ENCODE results near the gene TCF19. TPM values are rescaled to one million over a fixed set of nuclear protein-coding genes. Genes with fewer than 3 reads are reported as not detected.

TCF19 gene
- total and polyA plus RNA-seq, 2 donors (not counting 3 experiments of a cell fraction or from before 2014, with no cell fraction given) = 13.9 to 31.7 TPM

GRCh38 chr6:31142361-31142761 lies 16.0 kb upstream of the TCF19 start:
- Histone ChIP-seq H3K4me1 (ENCODE audit: control insufficient read depth, extremely low read depth, insufficient read depth, low read length) (peaks cover 8% of the 10 kb centered on the region), H3K9me1 (replicated peaks; ENCODE audit: control insufficient read depth, extremely low read depth, insufficient read depth, low read length) (no peaks in the 10 kb centered on the region), H4K20me1 (replicated peaks; ENCODE audit: control insufficient read depth, extremely low read depth, insufficient read depth, low read length) (no peaks in the 10 kb centered on the region), H3K36me3 (ENCODE audit: control insufficient read depth in 2 of 2, extremely low read depth in 1 of 2, insufficient read depth in 2 of 2, low read length in 2 of 2) (peaks cover 0 to 8% of the 10 kb centered on the region in 2 experiments), H2AFZ (ENCODE audit: low read depth, low read length) (no peak overlapping the region), H3K4me3 (replicated peaks in 1 of 3; ENCODE audit: insufficient read depth in 1 of 3, low read depth in 1 of 3, low read length in 3 of 3) (no peak overlapping the region), H3K4me2 (ENCODE audit: insufficient read depth, low read length) (no peak overlapping the region), H3K9ac (replicated peaks; ENCODE audit: extremely low read depth, insufficient read depth, low read length) (no peak overlapping the region), H3K27me3 (ENCODE audit: control insufficient read depth in 2 of 2, insufficient read depth in 2 of 2, low read length in 2 of 2) (no peaks in the 10 kb centered on the region), H3K79me2 (ENCODE audit: control insufficient read depth, insufficient read depth, low read length) (no peaks in the 10 kb centered on the region), H3K27ac (ENCODE audit: insufficient read depth, low read depth, low read length) (no peak overlapping the region), H3K9me3 (replicated peaks; ENCODE audit: control insufficient read depth, insufficient read depth, low read length) (no peaks in the 10 kb centered on the region)
- peak; percentile 21 for FAIRE-seq
- CTCF ChIA-PET = interaction anchor here (0.6 to 1.5 kb wide), 6 partner anchors 11 to 224 kb away, joined by 3 to 8 read pairs (median 3); no protein-coding TSS in a partner anchor
- dilution Hi-C loops (cut with MboI; ENCODE audit: extremely low pct_ligation_motif_present, low sequenced_read_pairs) = no loop called here
- no TSS peak for BruUV-seq (replicated peaks)
- no peak for DNase-seq (ENCODE audit: low read depth, low spot score)
- POLR2A ChIA-PET = no interaction called here
- no peak for TF ChIP-seq POLR2AphosphoS5 (IDR thresholded peaks at IDR 0.05; ENCODE audit: insufficient read depth, low read depth, low read length)
- TF ChIP-seq POLR2A (IDR thresholded peaks at IDR 0.05; ENCODE audit: low read depth, low read length) = no peak
- TF ChIP-seq CTCF (IDR thresholded peaks at IDR 0.05; ENCODE audit: extremely low read depth in 1 of 2, insufficient read depth in 1 of 2, low read depth in 1 of 2, low read length in 2 of 2) = no peak
- intact Hi-C loops (cut with micrococcal nuclease) = no loop called here

- Histone ChIP-seq H3K4me1 (ENCODE audit: control insufficient read depth, extremely low read depth, insufficient read depth, low read length) (peaks cover 8% of the 10 kb centered on the region), H3K9me1 (replicated peaks; ENCODE audit: control insufficient read depth, extremely low read depth, insufficient read depth, low read length) (no peaks in the 10 kb centered on the region), H3K79me2 (ENCODE audit: control insufficient read depth, insufficient read depth, low read length) (no peaks in the 10 kb centered on the region), H2AFZ (ENCODE audit: low read depth, low read length) (no peak overlapping the region), H3K9ac (replicated peaks; ENCODE audit: extremely low read depth, insufficient read depth, low read length) (no peak overlapping the region), H3K36me3 (ENCODE audit: control insufficient read depth in 2 of 2, extremely low read depth in 1 of 2, insufficient read depth in 2 of 2, low read length in 2 of 2) (peaks cover 0 to 8% of the 10 kb centered on the region in 2 experiments), H4K20me1 (replicated peaks; ENCODE audit: control insufficient read depth, extremely low read depth, insufficient read depth, low read length) (no peaks in the 10 kb centered on the region), H3K9me3 (replicated peaks; ENCODE audit: control insufficient read depth, insufficient read depth, low read length) (no peaks in the 10 kb centered on the region), H3K4me3 (replicated peaks in 1 of 3; ENCODE audit: insufficient read depth in 1 of 3, low read depth in 1 of 3, low read length in 3 of 3) (no peak overlapping the region), H3K27me3 (ENCODE audit: control insufficient read depth in 2 of 2, insufficient read depth in 2 of 2, low read length in 2 of 2) (no peaks in the 10 kb centered on the region), H3K4me2 (ENCODE audit: insufficient read depth, low read length) (no peak overlapping the region), H3K27ac (ENCODE audit: insufficient read depth, low read depth, low read length) (no peak overlapping the region)
- TF ChIP-seq EZH2 (IDR thresholded peaks at IDR 0.05; ENCODE audit: borderline replicate concordance, low read depth, low read length, severe bottlenecking) (no peak), FOS (IDR thresholded peaks at IDR 0.05; ENCODE audit: borderline replicate concordance, insufficient read depth, low read length) (no peak), JUN (IDR thresholded peaks at IDR 0.05; ENCODE audit: borderline replicate concordance, insufficient read depth, insufficient read length, low read depth) (no peak), GATA2 (IDR thresholded peaks at IDR 0.05; ENCODE audit: insufficient read depth, insufficient read length, low read depth, low read length) (no peak), POLR2AphosphoS5 (IDR thresholded peaks at IDR 0.05; ENCODE audit: insufficient read depth, low read depth, low read length) (no peak), POLR2A (IDR thresholded peaks at IDR 0.05; ENCODE audit: low read depth, low read length) (no peak), MAX (IDR thresholded peaks at IDR 0.05; ENCODE audit: insufficient read depth, insufficient read length) (no peak), CTCF (IDR thresholded peaks at IDR 0.05; ENCODE audit: extremely low read depth in 1 of 2, insufficient read depth in 1 of 2, low read depth in 1 of 2, low read length in 2 of 2) (no peak), MYC (IDR thresholded peaks at IDR 0.05; ENCODE audit: low read depth, low read length) (no peak)
- ChIA-PET CTCF (interaction anchor here (0.6 to 1.6 kb wide), 4 partner anchors 10 to 223 kb away, joined by 3 to 6 read pairs (median 4); no protein-coding TSS in a partner anchor), POLR2A (no interaction called here)
- DNase-seq (ENCODE audit: low read depth, low spot score) = no peak
- BruUV-seq (replicated peaks) = no TSS peak
- FAIRE-seq = no peak
- intact Hi-C loops (cut with micrococcal nuclease) (no loop called here), dilution Hi-C loops (cut with MboI; ENCODE audit: extremely low pct_ligation_motif_present, low sequenced_read_pairs) (no loop called here)
Observed at GRCh38 chr6:31143148-31143547, 15.2 kb upstream of the TCF19 start.

Data from endothelial cell of umbilical vein (primary cell).